Stimulated activated effector memory CD8-positive, alpha-beta T cell treated with anti-CD3 and anti-CD28 coated beads, Interleukin-12 subunit alpha, Interleukin-12 subunit beta, amount 100 ng/mL, for 72 hours (primary cell): Measurements from ENCODE around the gene PRG3.
"Not testable (repeated sequence)": the region's sequence is repeated elsewhere in the genome, so short reads cannot be mapped to it uniquely, and the experiment has no call there.

Experiments used
- ATAC-seq: fragments of 150-1000 bp; cut with Tn5 transposase; 2 replicates; pipeline ENCODE4 v1.10.0; 2021
- DNase-seq, 2 donors: peaks; one replicate each; pipeline ENCODE4 v3.0.0; 2021 to 2022; ENCODE audit warnings: low spot score in 2 of 2
- H3K27ac Mint-ChIP-seq: one replicate; pipeline ENCODE4 v1.8.0; 2022; ENCODE audit warnings: mild to moderate bottlenecking, mixed read lengths
- H3K36me3 Mint-ChIP-seq: one replicate; pipeline ENCODE4 v1.8.0; 2022; ENCODE audit warnings: mild to moderate bottlenecking, mixed read lengths
- H3K4me1 Mint-ChIP-seq: one replicate; pipeline ENCODE4 v1.8.0; 2022; ENCODE audit warnings: mixed read lengths
- H3K4me3 Mint-ChIP-seq: one replicate; pipeline ENCODE4 v1.8.0; 2022; ENCODE audit warnings: mild to moderate bottlenecking, mixed read lengths
- H3K9me3 Mint-ChIP-seq: one replicate; pipeline ENCODE4 v1.8.0; 2022; ENCODE audit warnings: mixed read lengths

The PRG3 gene

DNA sequence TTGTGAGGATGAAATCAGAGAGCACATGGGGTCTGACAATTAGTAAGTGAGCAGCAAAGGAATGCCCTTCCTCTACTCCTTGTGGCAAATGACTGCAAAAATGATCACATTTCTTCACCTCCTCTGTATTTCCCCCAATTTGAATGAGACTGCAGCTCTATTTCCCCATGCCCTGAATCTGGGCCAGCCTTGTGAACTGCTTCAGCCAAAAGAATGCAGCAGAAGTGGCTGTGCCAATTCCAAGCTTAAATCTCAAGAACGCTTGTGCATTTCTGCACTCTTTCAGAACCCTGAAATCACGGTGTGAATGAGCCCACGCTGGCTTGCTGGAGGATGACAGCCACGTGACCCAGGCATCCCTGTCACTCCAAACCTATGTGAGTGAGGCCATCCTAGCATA is 36.1 kb upstream of the PRG3 start:
- ATAC-seq (no peak), DNase-seq (no peak)
- Mint-ChIP-seq H3K36me3 (peaks cover 100% of the 10 kb centered on the region), H3K4me3 (no peak overlapping the region), H3K9me3 (no peaks in the 10 kb centered on the region), H3K27ac (no peak overlapping the region), H3K4me1 (peaks cover 71% of the 10 kb centered on the region)

DNA sequence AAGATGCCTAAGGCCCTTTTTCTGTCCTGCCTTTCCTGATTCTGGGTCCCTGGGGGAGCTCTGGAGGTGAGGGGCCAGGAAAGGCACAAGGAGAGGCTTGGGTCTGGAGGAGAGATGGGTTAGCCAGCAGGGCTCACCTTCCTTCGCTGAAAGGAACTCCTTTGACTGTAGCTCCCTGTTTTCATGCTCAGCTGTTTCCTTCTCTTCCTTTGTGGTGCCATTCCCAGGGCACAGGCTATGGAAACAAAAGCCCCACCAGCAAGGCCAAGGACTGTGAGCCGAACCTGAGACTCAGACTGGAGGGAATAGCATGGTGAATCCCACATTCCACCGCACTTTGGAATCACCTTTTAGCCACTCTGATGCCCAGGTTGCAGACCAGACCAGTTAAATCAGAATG is 35.5 kb upstream of the PRG3 start:
- no peak overlapping the region for H3K4me3 Mint-ChIP-seq

DNA sequence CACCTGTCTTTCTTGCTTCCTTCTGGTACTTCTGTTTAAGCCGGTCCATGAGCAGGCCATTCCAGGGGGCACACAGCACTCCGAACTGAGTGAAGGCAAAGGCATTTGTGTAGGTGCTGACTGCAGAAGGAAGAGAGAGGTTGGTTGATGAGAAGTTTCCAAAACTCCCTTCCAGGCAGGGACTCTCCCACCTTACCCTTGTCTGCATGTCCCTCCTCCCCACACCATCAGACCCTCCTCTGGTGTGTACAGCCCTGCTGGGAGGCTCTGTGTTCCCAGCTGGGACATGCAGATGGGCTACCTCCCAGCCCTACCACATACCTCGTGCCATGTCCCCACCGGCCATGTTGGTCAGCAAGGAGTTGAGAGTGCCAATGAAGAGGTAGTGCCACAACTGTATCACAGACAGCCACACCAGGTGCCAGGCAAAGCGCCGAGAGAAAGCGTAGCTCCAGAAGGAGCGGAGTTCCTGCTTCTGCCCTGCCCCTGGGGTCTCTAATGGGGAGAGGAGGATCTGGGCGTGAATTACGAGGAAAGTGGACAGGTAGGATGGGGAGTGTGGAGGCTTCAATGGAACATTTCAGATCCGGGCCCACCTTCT is 33.8 kb upstream of the PRG3 start:
- Mint-ChIP-seq H3K36me3 (peaks cover 100% of the 10 kb centered on the region), H3K4me3 (no peak overlapping the region), H3K4me1 (peaks cover 61% of the 10 kb centered on the region), H3K9me3 (no peaks in the 10 kb centered on the region), H3K27ac (peak overlapping the region; percentile 64)
- ATAC-seq: peak; percentile 26
- no peak for DNase-seq

More for the DNA sequence above, 35.5 kb upstream of the PRG3 start:
- no peak for ATAC-seq
- DNase-seq: no peak
- Mint-ChIP-seq H3K4me1 (peaks cover 65% of the 10 kb centered on the region), H3K27ac (peak overlapping the region; percentile 70), H3K36me3 (peaks cover 100% of the 10 kb centered on the region), H3K9me3 (no peaks in the 10 kb centered on the region)

DNA sequence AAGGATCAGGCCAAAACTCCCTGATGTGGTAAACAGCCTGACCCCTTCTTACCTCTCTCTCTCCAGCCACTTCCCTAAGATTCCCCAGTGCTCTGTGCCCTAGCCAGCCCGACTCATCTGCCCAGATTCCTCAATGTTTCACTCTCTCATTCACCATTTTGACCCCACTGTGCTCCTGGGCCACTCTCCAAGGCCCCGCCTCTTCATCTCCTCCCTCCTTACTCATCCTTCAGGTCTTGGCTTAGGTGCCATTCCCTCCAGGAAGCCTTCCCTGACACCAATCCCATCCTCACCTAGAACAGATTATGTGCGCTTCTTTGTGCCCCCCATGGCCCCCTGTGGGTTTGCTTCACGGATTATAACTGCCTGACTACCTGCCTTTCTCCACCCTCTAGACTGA is 32.7 kb upstream of the PRG3 start:
- no peak overlapping the region for H3K4me3 Mint-ChIP-seq
- H3K36me3 Mint-ChIP-seq: peaks cover 100% of the 10 kb centered on the region
- H3K27ac Mint-ChIP-seq: peak overlapping the region; percentile 80
- H3K9me3 Mint-ChIP-seq: no peaks in the 10 kb centered on the region
- DNase-seq: no peak
- peaks cover 62% of the 10 kb centered on the region for H3K4me1 Mint-ChIP-seq
- ATAC-seq: no peak

DNA sequence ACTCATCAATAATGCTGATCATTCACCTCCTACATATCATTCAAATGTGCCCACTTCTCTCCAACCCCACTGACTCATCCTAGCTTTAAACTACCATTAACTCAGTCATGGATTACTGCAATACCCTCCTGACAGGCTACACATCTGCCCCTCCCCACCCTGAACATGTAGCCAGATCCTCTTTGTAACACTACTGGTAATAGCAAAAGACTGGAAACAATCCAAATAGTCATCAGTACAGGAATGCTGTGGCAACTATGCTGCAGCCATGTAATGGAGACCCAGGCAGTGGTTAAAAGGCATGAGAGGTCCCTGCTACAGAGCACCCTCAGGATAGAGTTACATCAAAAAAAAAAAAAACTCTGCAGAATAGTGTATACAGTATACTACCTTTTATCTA is 29.3 kb upstream of the PRG3 start:
- ATAC-seq (no peak), DNase-seq (no peak)
- Mint-ChIP-seq H3K4me1 (peaks cover 70% of the 10 kb centered on the region), H3K4me3 (no peak overlapping the region), H3K27ac (peak overlapping the region; percentile 51), H3K9me3 (no peaks in the 10 kb centered on the region), H3K36me3 (peaks cover 100% of the 10 kb centered on the region)

DNA sequence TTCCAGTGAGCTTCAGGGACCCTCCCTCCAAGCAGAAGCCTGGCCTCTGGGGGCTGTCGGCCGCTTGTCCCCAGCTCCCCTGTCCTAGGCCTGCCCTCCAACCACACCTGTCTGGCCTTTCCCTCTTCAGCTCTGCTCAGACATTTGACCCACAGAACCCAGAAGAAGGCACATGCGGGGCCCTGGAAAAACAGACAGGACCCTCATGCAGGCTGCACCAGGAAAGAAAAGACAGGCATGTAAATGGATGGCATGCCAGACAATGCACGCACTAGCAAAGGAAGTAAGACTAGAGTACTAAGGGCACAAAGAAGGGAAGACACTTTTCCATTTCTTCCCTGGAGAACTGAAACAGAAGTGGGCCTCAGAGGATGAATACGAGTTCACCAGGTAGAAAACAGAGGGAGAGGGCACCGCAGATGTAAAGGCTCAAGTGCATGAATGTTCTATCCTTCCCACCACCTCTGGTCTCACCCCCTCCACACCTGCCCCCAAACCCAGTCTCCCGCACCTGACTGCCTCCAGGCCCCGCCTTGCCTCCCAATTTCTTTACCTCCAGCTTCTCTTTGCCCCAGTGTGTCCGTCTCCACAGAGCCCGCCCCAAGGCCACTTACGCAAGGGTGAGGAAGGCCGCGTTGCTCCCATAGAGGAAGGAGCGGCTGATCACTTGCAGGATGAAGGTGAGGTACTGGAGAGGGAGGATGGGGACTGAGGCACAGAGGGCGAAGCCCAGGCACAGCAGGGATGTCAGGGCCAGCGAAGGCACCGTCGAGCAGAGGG is 28.6 kb upstream of the PRG3 start:
- H3K4me1 Mint-ChIP-seq: peaks cover 69% of the 10 kb centered on the region
- H3K4me3 Mint-ChIP-seq: no peak overlapping the region
- H3K27ac Mint-ChIP-seq: peak overlapping the region; percentile 51
- no peak for DNase-seq
- peaks cover 100% of the 10 kb centered on the region for H3K36me3 Mint-ChIP-seq
- ATAC-seq: no peak
- no peaks in the 10 kb centered on the region for H3K9me3 Mint-ChIP-seq

DNA sequence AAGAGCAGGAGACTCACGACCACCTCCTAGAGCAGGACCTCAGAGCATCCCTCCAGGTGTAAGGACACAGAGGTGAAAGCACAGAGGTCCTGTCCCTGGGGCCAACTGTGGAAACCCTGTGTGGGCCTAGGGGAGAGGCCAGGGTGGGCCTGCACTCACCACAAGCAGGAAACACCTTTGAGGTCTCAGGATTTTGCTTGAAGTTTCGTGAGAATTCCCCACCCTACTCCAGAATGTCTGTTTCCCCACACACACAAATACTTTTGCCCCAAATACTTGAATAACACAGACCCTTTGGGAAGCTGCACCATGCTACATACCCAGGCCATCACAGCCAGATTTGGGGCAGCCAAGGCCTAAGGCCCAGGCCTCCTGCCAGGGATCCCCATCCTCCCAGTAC is 27.8 kb upstream of the PRG3 start:
- ATAC-seq (no peak), DNase-seq (no peak)
- Mint-ChIP-seq H3K27ac (peak overlapping the region; percentile 51), H3K9me3 (no peaks in the 10 kb centered on the region), H3K36me3 (peaks cover 100% of the 10 kb centered on the region), H3K4me1 (peaks cover 64% of the 10 kb centered on the region), H3K4me3 (no peak overlapping the region)

DNA sequence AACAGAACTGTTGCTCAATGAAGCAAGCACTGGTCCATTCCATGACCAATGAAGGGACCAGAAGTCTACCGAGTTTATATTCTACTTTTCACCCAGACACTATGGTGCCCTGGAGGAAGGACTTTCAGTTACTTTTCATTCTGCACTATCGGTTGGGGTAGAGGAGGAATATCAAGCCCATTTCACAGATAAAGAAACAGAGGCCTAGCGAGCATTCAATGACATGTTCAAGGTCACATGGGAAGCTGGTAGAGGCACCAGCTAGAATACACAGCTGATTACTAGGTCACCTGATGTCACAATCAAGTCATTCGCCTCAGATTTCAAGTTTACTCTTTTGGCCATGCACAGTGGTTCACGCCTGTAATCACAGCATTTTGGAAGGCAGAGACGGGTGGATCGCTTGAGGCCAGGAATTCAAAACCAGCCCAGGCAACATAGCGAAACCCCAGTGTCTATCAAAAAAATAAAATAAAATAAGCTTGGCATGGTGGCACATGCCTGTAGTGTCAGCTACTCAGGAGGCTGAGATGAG is 27.1 kb upstream of the PRG3 start:
- no peaks in the 10 kb centered on the region for H3K9me3 Mint-ChIP-seq
- ATAC-seq: no peak
- peak overlapping the region; percentile 51 for H3K27ac Mint-ChIP-seq
- no peak overlapping the region for H3K4me3 Mint-ChIP-seq
- H3K4me1 Mint-ChIP-seq: peaks cover 60% of the 10 kb centered on the region
- DNase-seq: no peak
- peaks cover 100% of the 10 kb centered on the region for H3K36me3 Mint-ChIP-seq

DNA sequence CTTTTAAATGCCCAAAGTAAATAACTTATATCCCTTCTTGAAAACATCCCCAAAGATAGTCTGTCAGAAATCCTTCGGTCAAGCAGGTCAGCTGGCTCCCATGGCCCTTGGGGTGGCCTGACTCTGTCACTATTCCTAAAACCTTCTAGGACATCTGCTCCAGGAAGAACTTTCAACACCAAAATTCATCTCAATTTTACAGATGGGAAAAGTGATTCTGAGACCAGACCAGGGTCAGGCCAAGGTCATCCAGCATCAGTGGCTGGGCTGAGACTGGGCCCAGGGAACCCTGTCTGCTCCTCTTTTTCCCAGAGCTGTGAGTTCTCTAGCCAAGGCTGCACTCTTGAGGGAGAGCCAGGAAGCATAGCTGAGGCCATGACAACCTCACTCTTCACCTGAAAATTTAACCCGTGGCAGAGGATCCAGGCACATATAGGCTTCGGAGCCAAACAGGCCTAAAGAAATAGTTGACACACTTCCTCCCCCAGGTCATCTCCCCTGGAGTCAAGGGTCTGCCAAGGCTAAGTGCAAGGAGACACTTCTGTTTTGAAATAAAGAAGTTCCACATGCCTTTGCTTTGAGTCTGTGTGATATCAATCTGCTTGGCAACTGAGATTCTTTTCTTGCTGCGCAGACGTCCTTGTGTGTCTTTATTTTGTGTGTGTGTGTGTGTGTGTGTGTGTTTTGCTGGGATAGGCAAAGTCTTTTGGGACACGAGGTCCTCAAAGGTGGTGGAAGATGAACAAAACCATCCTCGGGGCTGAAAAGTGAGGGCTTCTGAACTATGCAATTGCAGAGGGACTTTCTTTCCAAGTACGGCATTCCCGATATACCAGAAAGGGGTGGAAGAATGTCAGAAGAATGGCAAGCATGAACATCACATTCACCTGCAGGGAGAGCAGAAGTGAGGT is 26.3 kb upstream of the PRG3 start:
- Mint-ChIP-seq H3K9me3 (no peaks in the 10 kb centered on the region), H3K4me1 (peaks cover 56% of the 10 kb centered on the region), H3K4me3 (peak overlapping the region; percentile 17), H3K27ac (peak overlapping the region; percentile 78), H3K36me3 (peaks cover 100% of the 10 kb centered on the region)
- no peak for DNase-seq
- no peak for ATAC-seq

DNA sequence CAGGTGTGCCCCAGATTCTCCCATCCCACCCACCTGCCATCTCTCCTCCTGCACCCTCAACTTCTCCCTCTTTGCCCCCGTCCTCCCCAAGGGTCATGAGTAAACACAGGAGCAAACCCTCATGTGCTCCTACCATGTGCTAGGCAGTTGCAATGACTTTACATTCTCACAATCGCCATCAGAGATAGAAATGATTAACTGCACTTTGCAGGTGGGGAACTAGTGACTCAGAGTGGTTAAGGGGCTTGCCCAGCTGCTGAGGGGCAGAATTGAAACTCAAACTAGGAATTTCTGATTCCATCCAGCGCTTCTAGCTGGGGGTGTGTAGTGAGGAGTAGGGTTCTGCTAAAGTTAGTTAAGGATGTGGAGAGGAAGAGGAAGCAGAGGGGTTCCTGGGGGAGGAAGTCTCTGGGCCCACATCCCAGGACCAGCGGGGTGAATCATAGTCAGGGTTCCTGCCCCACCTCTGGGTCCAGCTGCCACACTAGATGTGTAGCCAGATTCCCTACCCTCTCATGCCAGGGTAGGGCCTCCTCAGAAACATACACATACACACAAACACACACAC is 25.5 kb upstream of the PRG3 start:
- DNase-seq: peak; percentile 23 to 72
- ATAC-seq: peak; percentile 96
- peaks cover 99% of the 10 kb centered on the region for H3K36me3 Mint-ChIP-seq
- H3K4me3 Mint-ChIP-seq: peak overlapping the region; percentile 17
- H3K27ac Mint-ChIP-seq: peak overlapping the region; percentile 78
- H3K9me3 Mint-ChIP-seq: no peaks in the 10 kb centered on the region
- H3K4me1 Mint-ChIP-seq: peaks cover 56% of the 10 kb centered on the region

DNA sequence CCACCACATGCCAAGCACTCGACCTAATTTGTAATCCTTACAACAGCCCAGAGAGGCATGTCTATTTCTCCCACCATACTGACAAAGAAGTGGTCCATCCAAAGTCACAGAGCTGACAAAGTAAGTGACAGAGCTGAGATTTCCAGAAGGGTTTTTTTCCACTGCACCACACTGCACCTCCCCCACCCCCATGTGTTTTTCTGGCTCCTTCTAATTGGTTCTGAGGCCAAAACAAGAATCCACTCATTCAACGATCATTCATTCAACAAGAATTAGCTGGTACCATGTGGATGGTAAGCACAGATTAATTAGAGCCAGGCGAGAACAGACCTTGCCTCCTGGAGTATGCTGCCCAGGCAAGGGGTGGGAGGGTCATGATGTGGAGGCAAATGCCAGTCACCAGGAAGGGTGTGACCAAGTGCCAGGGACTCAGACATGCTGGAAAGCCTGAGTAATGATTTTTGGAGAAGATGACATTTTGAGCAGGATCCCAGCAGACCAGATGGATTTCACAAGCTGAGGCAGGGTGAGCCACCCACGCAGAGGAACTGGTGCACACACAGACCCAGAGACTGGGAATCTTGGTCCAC is 24.4 kb upstream of the PRG3 start:
- ATAC-seq: no peak
- H3K4me1 Mint-ChIP-seq: peaks cover 51% of the 10 kb centered on the region
- H3K27ac Mint-ChIP-seq: peak overlapping the region; percentile 78
- peak overlapping the region; percentile 17 for H3K4me3 Mint-ChIP-seq
- peaks cover 90% of the 10 kb centered on the region for H3K36me3 Mint-ChIP-seq
- no peak for DNase-seq
- H3K9me3 Mint-ChIP-seq: no peaks in the 10 kb centered on the region

DNA sequence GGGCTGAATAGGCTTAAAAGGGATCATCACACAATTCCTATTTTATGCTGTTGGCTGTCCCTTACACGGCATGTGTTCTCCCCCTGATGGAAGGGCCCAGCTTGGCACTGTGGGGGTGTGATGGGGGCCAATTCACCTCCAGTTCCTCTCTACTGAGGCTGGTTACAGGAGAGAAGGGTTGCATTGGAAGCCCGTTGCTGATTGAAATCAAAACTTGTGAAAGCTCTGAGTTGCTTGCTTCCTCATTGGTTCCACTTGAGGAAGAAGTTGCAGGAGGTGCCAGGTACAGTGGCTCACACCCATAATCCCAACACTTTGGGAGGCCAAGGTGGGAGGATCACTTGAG is 22.8 kb upstream of the PRG3 start:
- Mint-ChIP-seq H3K4me1 (peaks cover 38% of the 10 kb centered on the region), H3K4me3 (no peak overlapping the region), H3K27ac (no peak overlapping the region), H3K9me3 (no peaks in the 10 kb centered on the region), H3K36me3 (peaks cover 74% of the 10 kb centered on the region)
- DNase-seq (no peak), ATAC-seq (no peak)

DNA sequence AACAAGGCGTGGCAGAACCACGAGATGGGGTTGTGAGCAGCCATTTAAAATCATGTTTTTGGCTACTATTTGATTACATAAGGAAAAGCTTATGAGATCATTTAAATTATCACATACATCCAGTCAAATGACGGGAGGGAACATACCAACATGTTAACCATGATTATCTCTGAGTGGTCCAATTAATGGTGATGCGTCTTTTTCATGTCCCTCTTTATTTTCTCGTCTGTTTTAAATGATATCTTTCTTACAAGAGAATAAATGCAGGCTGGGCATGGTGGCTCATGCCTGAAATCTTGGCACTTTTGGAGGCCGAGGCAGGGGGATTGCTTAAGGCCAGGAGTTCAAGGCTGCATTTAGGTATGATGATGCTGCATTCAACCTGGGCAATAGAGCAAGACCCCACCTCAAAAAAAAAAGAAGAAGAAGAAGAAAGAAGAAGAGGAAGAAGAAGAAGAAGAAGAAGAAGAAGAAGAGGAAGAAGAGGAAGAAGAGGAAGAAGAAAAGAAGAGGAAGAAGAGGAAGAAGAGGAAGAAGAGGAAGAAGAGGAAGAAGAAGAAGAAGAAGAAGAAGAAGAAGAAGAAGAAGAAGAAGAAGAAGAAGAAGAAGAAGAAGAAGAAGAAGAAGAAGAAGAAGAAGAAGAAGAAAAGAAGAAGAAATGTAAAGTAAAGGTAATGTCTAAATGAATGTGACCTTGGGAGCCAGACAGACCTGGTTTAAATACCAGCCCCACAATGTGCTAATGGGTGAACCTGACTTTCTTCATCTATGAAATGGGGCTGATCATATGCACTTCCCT is 22.3 kb upstream of the PRG3 start:
- not testable (repeated sequence) for H3K9me3 Mint-ChIP-seq, DNase-seq, ATAC-seq, H3K4me3 Mint-ChIP-seq
- H3K36me3 Mint-ChIP-seq: peaks cover 69% of the 10 kb centered on the region
- H3K4me1 Mint-ChIP-seq: peaks cover 38% of the 10 kb centered on the region
- H3K27ac Mint-ChIP-seq: peak overlapping the region; percentile 56
